ENCODE results near the gene NLGN4Y.

Gene NLGN4Y

DNA sequence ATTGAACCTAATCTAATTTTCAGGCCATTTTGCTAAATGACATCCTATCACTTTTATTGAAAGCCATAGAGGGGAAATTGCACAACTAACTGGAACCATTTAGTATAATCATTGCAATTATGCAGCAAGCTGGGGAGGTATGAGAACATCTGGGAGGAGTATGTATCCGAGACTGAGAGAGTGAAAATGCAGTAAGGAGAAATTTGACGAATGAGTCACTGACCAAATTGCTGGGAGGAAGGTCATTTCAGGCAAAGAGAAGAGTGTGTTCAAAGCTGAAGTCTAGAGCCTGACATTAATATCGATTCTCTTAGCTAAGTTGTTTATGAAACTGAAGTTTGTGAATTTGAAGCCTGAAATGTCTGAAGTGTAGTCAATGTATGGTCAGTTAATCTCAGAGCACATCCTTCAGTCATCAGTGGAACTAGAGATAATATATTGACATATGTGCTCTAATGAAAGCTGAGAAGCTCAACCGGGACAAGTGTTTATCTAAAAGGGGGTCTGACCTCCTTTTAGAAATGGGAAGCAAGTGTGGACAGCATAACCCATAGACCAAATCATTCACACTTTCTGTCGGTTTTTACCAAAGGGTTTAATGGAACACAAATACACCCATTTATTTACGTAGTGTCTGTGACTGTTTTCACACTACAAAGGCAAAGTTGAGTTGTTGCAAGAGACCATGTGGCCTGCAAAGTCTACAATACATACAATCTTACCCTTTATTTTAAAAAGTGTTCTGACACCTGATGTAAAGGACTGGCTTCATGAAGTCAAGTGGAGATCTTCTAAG is 120.0 kb downstream of the NLGN4Y start:
- in situ Hi-C loops (cut with HindIII; ENCODE audit: low sequenced_read_pairs), result no loop called here

DNA sequence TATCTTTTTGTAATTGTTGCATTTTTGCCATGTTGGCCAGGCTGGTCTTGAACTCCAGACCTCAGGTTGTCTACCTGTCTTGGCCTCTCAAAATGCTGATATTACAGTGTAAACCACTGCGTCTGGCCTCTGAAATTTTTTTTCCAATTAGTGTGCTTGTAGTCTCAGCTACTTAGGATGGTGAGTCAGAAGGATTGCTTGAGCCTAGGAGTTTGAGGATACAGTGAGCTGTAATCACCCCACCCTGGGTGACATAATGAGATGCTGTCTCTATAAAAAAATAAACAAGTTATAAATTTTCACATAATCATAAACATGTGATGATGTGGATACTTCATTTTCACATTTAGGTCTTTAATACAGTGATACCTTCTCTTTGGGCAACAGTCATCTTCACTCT is 154.9 kb downstream of the NLGN4Y start:
- in situ Hi-C loops (cut with HindIII; ENCODE audit: low sequenced_read_pairs), result no loop called here

- in situ Hi-C loops (cut with HindIII; ENCODE audit: low sequenced_read_pairs), result no loop called here
Measured at GRCh38 chrY:14694543-14694942, 170.2 kb downstream of the NLGN4Y start.

- in situ Hi-C loops (cut with HindIII; ENCODE audit: low sequenced_read_pairs), result no loop called here
Measured at GRCh38 chrY:14708158-14708557, 183.8 kb downstream of the NLGN4Y start.

DNA sequence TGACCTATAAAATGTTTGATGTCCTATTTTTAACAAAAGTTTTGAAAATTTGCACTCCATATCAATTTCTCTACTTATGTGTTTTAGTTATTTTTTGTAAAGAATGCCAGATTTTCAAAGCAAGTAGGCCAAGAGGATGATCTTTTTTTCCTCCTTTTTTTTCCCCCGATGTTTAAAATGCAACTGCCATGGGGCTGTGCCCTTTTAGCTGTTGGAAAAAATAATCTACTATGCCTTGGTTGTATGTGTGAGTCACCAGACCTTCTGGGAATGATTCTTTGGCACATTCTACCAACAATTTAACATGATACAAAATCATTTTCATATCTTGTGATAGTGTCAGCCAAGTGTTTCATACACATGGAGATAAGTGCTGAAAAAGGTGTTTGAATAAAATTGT is 217.3 kb downstream of the NLGN4Y start:
- in situ Hi-C loops (cut with HindIII; ENCODE audit: low sequenced_read_pairs), result no loop called here

- in situ Hi-C loops (cut with HindIII; ENCODE audit: low sequenced_read_pairs), result no loop called here
Measured at GRCh38 chrY:14748329-14748728, 224.0 kb downstream of the NLGN4Y start.

DNA sequence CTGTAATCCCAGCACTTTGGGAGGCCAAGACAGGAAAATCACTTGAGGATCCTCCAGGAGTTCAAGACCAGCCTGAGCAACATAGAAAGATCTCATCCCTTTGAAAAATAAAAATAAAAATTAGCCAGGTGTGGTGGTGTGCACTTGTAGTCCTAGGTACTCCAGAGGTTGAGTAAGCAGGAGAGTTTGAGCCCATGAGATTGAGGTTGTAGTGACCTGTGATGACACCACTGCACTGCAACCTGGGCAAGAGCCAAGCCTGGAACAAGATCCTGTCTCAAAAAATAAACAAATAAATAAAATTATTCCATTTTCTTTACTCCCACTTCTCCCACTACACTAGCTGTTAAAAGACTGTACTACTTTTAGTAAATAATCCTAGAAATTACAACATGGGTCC is 231.2 kb downstream of the NLGN4Y start:
- in situ Hi-C loops (cut with HindIII; ENCODE audit: low sequenced_read_pairs), result no loop called here

DNA sequence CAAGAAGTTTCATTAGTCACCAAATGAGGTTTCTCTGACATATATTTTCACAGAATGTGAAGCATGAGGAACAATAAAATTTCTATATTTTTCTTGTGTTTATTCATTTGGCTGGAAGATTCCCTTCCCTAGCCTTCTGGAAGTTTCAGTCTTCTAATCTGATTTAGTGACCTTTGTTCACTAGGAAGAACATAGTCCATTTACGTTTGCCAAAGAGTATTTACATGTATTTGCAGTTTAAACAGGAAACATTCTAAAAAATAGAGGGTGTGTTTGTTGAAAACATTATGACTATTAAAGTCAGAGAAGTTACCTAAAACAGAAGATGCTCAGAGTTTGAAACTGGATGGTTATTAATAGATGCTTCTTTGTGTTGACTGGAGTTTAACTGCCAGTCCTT is 238.6 kb downstream of the NLGN4Y start:
- in situ Hi-C loops (cut with HindIII; ENCODE audit: low sequenced_read_pairs), result no loop called here

DNA sequence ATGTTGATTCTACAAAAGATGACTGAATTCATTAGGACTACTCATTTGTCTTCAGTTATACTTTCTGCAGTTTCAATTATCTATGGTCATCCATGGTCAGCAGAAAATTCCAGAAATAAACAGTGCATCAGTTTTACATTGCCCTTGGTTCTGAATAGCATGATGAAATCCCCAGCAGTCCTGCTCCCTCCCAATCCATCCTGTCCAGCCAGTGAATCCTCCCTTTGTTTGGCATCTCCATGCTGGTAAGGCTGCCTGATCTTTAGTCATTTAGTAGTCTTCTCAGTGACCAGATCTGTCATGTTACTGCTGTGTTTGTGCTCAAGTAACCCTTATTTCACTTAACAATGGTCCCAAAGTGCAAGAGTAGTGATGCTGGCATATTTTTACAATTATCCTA is 239.3 kb downstream of the NLGN4Y start:
- in situ Hi-C loops (cut with HindIII; ENCODE audit: low sequenced_read_pairs), result no loop called here

DNA sequence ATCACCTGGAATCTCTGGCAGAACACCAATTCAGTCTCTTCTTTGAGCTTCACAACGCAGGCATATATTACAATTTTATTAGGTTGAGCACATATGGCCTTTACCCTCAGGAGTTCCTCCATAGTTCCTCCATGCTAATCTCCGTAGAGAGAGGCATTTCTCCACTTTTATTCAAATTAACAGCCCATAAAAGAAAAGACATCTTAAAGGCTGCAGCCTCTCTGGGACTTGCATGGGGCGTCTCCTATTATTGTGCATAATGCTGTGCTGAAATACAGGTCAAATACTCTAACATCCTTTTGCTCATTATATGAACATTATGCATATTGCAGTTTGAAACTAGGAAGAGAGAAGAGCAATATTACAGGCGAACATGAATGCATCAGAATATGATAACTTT is 253.9 kb downstream of the NLGN4Y start:
- in situ Hi-C loops (cut with HindIII; ENCODE audit: low sequenced_read_pairs), result no loop called here

GRCh38 chrY:14793104-14793503 is 268.8 kb downstream of the NLGN4Y start:
- in situ Hi-C loops (cut with HindIII; ENCODE audit: low sequenced_read_pairs), result no loop called here

DNA sequence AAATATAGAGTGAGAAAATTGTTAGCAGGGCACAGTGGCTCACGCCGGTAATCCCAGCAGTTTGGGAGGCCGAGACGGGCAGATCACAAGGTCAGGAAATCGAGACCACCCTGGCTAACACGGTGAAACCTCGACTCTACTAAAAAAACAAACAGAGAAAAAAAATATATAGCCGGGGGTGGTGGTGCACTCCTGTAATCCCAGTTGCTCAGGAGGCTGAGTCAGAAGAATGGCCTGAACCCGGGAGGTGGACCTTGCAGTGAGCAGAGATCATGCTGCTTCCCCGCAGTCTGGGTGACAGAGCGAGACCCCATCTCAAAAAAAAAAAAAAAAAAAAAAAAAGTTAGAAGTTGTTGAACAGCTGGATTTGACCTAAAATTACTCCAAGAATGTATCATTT is 269.3 kb downstream of the NLGN4Y start:
- in situ Hi-C loops (cut with HindIII; ENCODE audit: low sequenced_read_pairs), result no loop called here

DNA sequence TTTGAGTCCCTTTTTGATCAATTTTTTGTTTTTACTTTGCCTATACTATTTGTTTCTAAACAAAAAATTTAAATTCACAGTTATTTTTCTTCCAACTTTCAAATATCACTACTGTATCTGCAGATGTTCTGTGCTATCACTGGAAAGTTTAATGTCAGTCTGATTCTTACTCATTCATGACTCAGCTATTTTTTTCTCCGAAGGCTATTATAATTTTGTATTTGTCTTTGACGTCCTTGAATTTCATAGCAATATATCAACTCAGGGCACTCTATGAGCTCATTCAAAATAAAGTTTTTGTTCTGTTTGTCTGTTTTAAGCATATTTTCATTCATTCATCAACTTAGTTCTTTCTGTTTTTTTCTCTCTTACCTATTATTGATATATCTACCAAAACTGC is 273.7 kb downstream of the NLGN4Y start:
- in situ Hi-C loops (cut with HindIII; ENCODE audit: low sequenced_read_pairs), result no loop called here

GRCh38 chrY:14801096-14801495 is 276.8 kb downstream of the NLGN4Y start:
- in situ Hi-C loops (cut with HindIII; ENCODE audit: low sequenced_read_pairs), result no loop called here

GRCh38 chrY:14802125-14802524 is 277.8 kb downstream of the NLGN4Y start:
- in situ Hi-C loops (cut with HindIII; ENCODE audit: low sequenced_read_pairs), result no loop called here

GRCh38 chrY:14804041-14804440 is 279.7 kb downstream of the NLGN4Y start:
- in situ Hi-C loops (cut with HindIII; ENCODE audit: low sequenced_read_pairs), result no loop called here

DNA sequence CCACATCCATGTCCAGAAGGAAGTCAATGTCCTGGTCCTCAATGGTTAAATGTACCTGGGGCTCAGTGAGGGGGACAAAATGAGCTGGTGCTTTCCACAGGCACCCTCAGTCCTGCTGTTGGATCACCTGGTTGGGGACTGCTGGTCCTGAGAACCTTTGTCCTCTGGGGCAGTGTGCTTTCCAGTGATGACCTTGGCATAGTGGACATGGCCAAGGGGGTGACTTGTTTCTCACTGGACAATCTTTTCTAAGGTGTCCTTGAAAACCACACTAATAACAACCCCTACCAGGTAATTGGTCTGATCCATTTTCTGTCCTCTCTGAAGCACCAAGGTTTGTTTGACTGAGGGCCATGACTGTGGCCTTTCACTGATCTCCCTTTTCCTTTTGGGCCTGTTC is 294.1 kb downstream of the NLGN4Y start:
- in situ Hi-C loops (cut with HindIII; ENCODE audit: low sequenced_read_pairs), result no loop called here

DNA sequence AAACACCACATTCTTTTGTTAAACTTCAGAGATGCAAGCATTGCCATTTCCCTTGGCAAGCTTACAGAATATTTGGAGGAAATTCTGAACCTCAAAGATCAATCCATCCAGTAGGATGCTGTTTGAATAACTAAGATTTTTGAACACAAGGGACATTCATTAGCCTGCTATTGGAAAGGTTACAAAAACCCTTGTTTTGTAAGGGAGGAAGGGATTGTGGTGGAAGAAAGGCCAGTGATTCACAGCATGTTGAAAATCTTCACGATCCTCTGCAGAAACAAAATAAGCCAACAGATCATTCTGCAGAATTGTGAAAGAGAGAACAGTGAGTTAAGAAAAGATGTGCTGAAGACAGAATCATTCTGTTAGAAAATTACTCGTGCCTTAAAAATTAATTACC is 297.9 kb downstream of the NLGN4Y start:
- in situ Hi-C loops (cut with HindIII; ENCODE audit: low sequenced_read_pairs), result no loop called here

DNA sequence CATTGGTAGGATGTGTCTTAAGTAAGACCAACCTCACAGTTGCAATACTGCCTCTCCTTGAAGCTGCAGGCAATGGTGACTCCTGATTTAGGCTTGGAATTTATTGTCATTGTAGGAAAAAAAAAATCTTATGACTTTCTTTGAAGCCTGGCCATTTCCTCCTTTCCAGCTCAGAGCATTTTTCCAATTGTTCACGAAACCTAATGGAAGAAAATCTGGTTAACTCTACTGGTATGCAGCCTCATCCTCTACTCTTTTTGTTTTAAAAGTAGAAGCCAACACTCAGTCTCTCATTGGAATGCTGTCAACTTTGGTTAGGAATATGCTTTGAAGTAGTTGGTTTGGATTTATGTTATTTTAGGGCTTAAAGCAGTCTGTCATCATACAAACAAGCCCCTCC is 298.6 kb downstream of the NLGN4Y start:
- in situ Hi-C loops (cut with HindIII; ENCODE audit: low sequenced_read_pairs), result no loop called here

GRCh38 chrY:14824583-14824982 is 300.3 kb downstream of the NLGN4Y start:
- in situ Hi-C loops (cut with HindIII; ENCODE audit: low sequenced_read_pairs), result no loop called here

DNA sequence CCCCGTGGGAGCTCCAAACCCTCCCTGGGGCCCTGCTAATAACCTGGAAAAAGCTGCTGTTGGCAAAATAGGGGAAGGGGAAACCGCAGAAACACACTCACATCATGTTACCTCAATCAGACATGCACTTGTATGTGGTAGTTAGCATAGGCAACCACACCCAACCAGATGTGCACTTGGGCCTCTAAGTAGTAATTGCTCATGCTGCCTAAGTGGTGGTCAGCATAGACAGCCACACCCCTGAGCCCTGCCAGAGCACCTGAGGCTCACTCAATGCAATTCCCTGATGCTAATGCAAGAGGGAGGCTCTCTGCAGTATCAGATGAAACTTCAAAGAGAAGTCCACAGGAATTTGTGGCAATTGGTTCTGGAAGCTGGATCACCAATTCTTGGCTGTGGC is 301.4 kb downstream of the NLGN4Y start:
- in situ Hi-C loops (cut with HindIII; ENCODE audit: low sequenced_read_pairs), result no loop called here

DNA sequence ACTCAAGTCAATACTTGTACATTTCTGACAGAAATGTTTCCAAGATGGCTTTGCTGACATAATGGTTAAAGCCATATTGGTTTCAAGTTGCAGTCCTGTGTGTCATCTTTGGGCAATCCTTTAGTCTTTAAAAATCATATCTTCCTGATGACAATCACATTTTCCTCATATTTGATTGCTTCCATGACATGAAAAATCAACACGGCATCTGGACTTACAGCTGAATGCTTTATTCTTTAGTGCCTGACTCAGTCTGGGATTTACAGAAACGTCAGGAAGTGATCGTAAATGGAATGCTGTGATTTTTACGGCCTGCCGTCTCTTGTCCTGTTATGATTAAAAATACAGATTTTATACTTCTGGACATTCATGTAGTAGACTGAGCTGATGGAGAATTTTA is 304.2 kb downstream of the NLGN4Y start:
- in situ Hi-C loops (cut with HindIII; ENCODE audit: low sequenced_read_pairs), result no loop called here

DNA sequence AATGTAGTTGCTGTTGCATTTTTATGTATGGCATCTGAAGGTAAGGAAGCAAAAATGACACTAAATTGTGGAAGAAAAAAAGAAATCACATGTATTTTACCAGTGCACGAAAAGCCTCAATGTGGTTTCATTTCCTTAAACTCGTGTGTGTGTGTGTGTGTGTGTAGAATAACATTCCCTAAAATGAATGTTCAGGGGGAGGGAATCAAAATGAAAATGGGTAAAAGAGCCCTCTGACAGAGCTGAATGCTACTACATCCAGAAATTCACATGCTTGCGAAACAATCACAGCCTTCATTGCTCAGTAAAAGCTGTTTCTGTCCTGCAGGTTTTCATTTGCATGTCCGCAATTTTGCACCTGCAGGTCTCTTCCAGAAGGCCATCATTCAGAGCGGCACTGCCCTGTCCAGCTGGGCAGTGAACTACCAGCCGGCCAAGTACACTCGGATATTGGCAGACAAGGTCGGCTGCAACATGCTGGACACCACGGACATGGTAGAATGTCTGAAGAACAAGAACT is 305.1 kb downstream of the NLGN4Y start:
- in situ Hi-C loops (cut with HindIII; ENCODE audit: low sequenced_read_pairs), result no loop called here
